K562 (cell line): ENCODE results near the gene SPINT3. TPM values are rescaled to one million over a fixed set of nuclear protein-coding genes. Genes with fewer than 3 reads are reported as not detected.
A peak's percentile ranks its signal among the peaks of the same experiment; 100 is the strongest.

Source experiments
- ATAC-seq: fragments of 200-7000 bp; cut with Tn5 transposase; 3 replicates; pipeline ENCODE4 v1.9.1; 2020; ENCODE audit warnings: moderate library complexity
- BruUV-seq: library from RNA; stranded (reverse); fragments of 400-500 nt; replicated peaks from 2 replicates; lab custom pipeline; 2021; lab: Mats Ljungman, UMichigan
- CTCF ChIA-PET: fragments of 300-600 bp; formaldehyde crosslinking; extraction: SDS; loops from one replicate; lab custom pipeline; 2021; ENCODE audit warnings: low intra/inter-chr PET ratio; lab: Yijun Ruan, JAX
- POLR2A ChIA-PET: fragments of 300-600, 350-650 bp; sonication (Branson Sonifier 250); formaldehyde crosslinking; extraction: SDS; loops from one replicate; lab custom pipeline; 2021; ENCODE audit warnings: antibody characterized with exemption, inconsistent platforms; lab: Yijun Ruan, JAX
- DNase-seq, 4 experiments: peaks; one replicate each; pipeline versions ENCODE4 v3.0.0 to v3.0.0-alpha.2; 2011 to 2018; ENCODE audit warnings: low spot score in 3 of 4, mixed read lengths in 3 of 4; ENCODE audit errors: extremely low read depth in 1 of 4
- FAIRE-seq: peaks from 2 replicates; lab custom pipeline; 2011; peaks lifted over from hg19 to GRCh38; lab: Jason Lieb, UNC
- H2AFZ ChIP-seq: 2 replicates; pipeline ENCODE4 v1.6.0; 2011; ENCODE audit warnings: low read depth, low read length, control low read depth, inconsistent platforms
- H3K27ac ChIP-seq: fragments of 200-600 bp; 3 replicates; pipeline ENCODE4 v1.8.0; 2011; ENCODE audit warnings: low read depth, mild to moderate bottlenecking, control low read depth, inconsistent platforms, low read length, moderate library complexity, mixed read lengths; ENCODE audit errors: extremely low read depth
- H3K27me3 ChIP-seq, 2 experiments: fragments of 300-600 bp in 1 of 2; 2 replicates in 1 of 2; 3 replicates in 1 of 2; pipeline versions ENCODE4 v1.6.0 to v1.8.0; 2011; ENCODE audit warnings: inconsistent platforms in 2 of 2, low read length in 2 of 2, mild to moderate bottlenecking in 1 of 2, mixed read lengths in 1 of 2, moderate library complexity in 1 of 2; ENCODE audit not compliant: control insufficient read depth in 2 of 2, insufficient read depth in 2 of 2
- H3K36me3 ChIP-seq: fragments of 300-600 bp; 3 replicates; pipeline ENCODE4 v1.8.0; 2011; ENCODE audit warnings: mild to moderate bottlenecking, low read length, inconsistent platforms; ENCODE audit not compliant: control insufficient read depth, insufficient read depth
- H3K4me1 ChIP-seq, 2 experiments: fragments of 200-600 bp in 1 of 2; replicated peaks in 1 of 2; 2 replicates in 1 of 2; 3 replicates in 1 of 2; pipeline versions ENCODE4 v1.5.1 to v1.8.0; 2011; ENCODE audit warnings: inconsistent platforms in 2 of 2, low read length in 2 of 2, mild to moderate bottlenecking in 1 of 2, mixed read lengths in 1 of 2, moderate library complexity in 1 of 2; ENCODE audit not compliant: control insufficient read depth in 2 of 2, insufficient read depth in 2 of 2
- H3K4me2 ChIP-seq: 2 replicates; pipeline ENCODE4 v1.6.1; 2011; ENCODE audit warnings: low read length, control low read depth, inconsistent platforms, mixed read lengths; ENCODE audit not compliant: insufficient read depth
- H3K4me3 ChIP-seq: fragments of 200-600 bp; sonication (generic), shearing (Covaris generic); 2 replicates; pipeline ENCODE4 v1.5.1; 2016; ENCODE audit warnings: control low read depth, inconsistent platforms
- H3K79me2 ChIP-seq: fragments of 200-600 bp; 3 replicates; pipeline ENCODE4 v1.8.0; 2011; ENCODE audit warnings: low read length, inconsistent platforms; ENCODE audit not compliant: control insufficient read depth, insufficient read depth
- H3K9ac ChIP-seq, 2 experiments: 2 replicates each; pipeline versions ENCODE4 v1.6.0 to v1.6.1; 2011; ENCODE audit warnings: low read depth in 2 of 2, low read length in 2 of 2, control low read depth in 1 of 2, inconsistent platforms in 1 of 2, mild to moderate bottlenecking in 1 of 2, mixed read lengths in 1 of 2; ENCODE audit not compliant: insufficient read depth in 1 of 2
- H3K9me1 ChIP-seq: one replicate; pipeline ENCODE4 v1.6.0; 2011; ENCODE audit warnings: inconsistent platforms, mild to moderate bottlenecking, low read length, moderate library complexity; ENCODE audit not compliant: control insufficient read depth, insufficient read depth
- H3K9me3 ChIP-seq: replicated peaks from 2 replicates; pipeline ENCODE4 v1.5.1; 2011; ENCODE audit warnings: low read depth, low read length, inconsistent platforms; ENCODE audit not compliant: control insufficient read depth, insufficient read depth
- H4K20me1 ChIP-seq: replicated peaks from 2 replicates; pipeline ENCODE4 v1.6.1; 2011; ENCODE audit warnings: low read length, inconsistent platforms, mixed read lengths; ENCODE audit not compliant: control insufficient read depth, insufficient read depth
- BRF2 ChIP-seq: IDR thresholded peaks from 3 replicates; pipeline ENCODE4 v1.6.1; 2011; ENCODE audit warnings: borderline replicate concordance, mild to moderate bottlenecking; ENCODE audit not compliant: insufficient read length, insufficient read depth
- CTCF ChIP-seq, 3 experiments: IDR thresholded peaks in 2 of 3; conservative IDR thresholded peaks in 1 of 3; 2 replicates each; pipeline ENCODE4 v1.5.1; 2011 to 2012; ENCODE audit warnings: low read length in 3 of 3, mild to moderate bottlenecking in 3 of 3, control low read depth in 2 of 3, improper control_type of control experiment in 1 of 3, inconsistent platforms in 1 of 3, low read depth in 1 of 3, mixed read lengths in 1 of 3, moderate library complexity in 1 of 3; ENCODE audit not compliant: insufficient read depth in 2 of 3
- IRF2 ChIP-seq: sonication (generic); formaldehyde crosslinking; IDR thresholded peaks from 2 replicates; pipeline ENCODE4 v1.8.1; 2022; ENCODE audit warnings: mild to moderate bottlenecking, missing genetic modification reagents
- ZNF644 ChIP-seq: fragments of 200-800 bp; sonication (Bioruptor generic); IDR thresholded peaks from 2 replicates; pipeline ENCODE4 v1.6.1; 2016; ENCODE audit warnings: low read depth, missing genetic modification characterization, missing compliant biosample characterization
- WGBS: fragments of 100-300 bp; shearing (Covaris generic); methylation state at CpG from one replicate; pipeline ENCODE4 v1.1.6; 2016; ENCODE audit warnings: low coverage, mixed read lengths; ENCODE audit not compliant: insufficient coverage; ENCODE audit errors: missing lambda C conversion rate; 5-methylcytosine and 5-hydroxymethylcytosine counted together
- in situ Hi-C: fragments of 300-500 bp; cut with MboI; formaldehyde crosslinking; loops from 4 replicates; pipeline ENCODE4 v1.15.0; 2018; ENCODE audit warnings: inconsistent platforms, mixed read lengths
- intact Hi-C: fragments of 100-400 bp; cut with micrococcal nuclease; formaldehyde crosslinking; loops from 2 replicates; pipeline ENCODE4 v1.14.2; 2022
- polyA plus RNA-seq, 8 experiments: library from polyadenylated mRNA; depleted of rRNA in 4 of 8; stranded (reverse) in 5 of 8; unstranded in 3 of 8; fragments of >200 nt; fragmentation: Nextera tagmentation in 2 of 8; fragmentation: Illumina TruSeq in 1 of 8; extraction: Ambion mirVana in 2 of 8; extraction: Trizol in 1 of 8; gene quantifications; 2 replicates each; pipeline versions ENCODE4 v1.2.1 to v1.2.3, GENCODE V29; 2011 to 2014; ENCODE audit warnings: inconsistent platforms in 1 of 8, missing spikeins in 1 of 8
- total RNA-seq, 7 experiments: library from RNA; depleted of rRNA in 6 of 7; stranded (reverse); fragments of >200 nt in 6 of 7; fragmentation: Illumina TruSeq in 2 of 7; extraction: Trizol in 2 of 7; gene quantifications; 2 replicates each; pipeline versions ENCODE4 v1.2.1 to v1.2.3, GENCODE V29; 2011 to 2021; ENCODE audit warnings: low replicate concordance in 1 of 7

Gene SPINT3
- total and polyA plus RNA-seq, 9 of the 15 experiments (the other 6 are each of a cell fraction or from before 2014, with no cell fraction given), result not detected

- no peaks in the 10 kb centered on the region for H4K20me1 ChIP-seq
- CTCF ChIA-PET, result no interaction called here
- H3K9me3 ChIP-seq, result no peaks in the 10 kb centered on the region
- ATAC-seq, result no peak
- BruUV-seq, result no TSS peak
- TF ChIP-seq IRF2, result no peak
- TF ChIP-seq BRF2, result no peak
- no peak for TF ChIP-seq ZNF644 (tag)
- TF ChIP-seq CTCF (IDR thresholded peaks at IDR 0.05 in 2 of 3, conservative IDR thresholded peaks at IDR 0.05 in 1 of 3; ENCODE audit: insufficient read depth in 2 of 3, low read depth in 1 of 3, low read length in 3 of 3), result peak in 1 of 3 experiments; percentile 8; a peak in 1 of 6 replicates
- no peak overlapping the region for H2AFZ ChIP-seq
- H3K9ac ChIP-seq, result no peak overlapping the region
- H3K27ac ChIP-seq, result no peak overlapping the region
- no peak overlapping the region for H3K4me2 ChIP-seq
- H3K27me3 ChIP-seq, result peaks cover 9 to 21% of the 10 kb centered on the region in 2 experiments; a peak in 4 of 5 replicates
- 0% methylated on average over 3 of the region's 3 CpGs for WGBS
- intact Hi-C loops (no loop called here), in situ Hi-C loops (no loop called here)
- no peak overlapping the region for H3K4me3 ChIP-seq
- no peaks in the 10 kb centered on the region for H3K79me2 ChIP-seq
- FAIRE-seq, result peak; percentile 26
- POLR2A ChIA-PET, result no interaction called here
- H3K36me3 ChIP-seq, result no peaks in the 10 kb centered on the region
- no peak for DNase-seq
- no peaks in the 10 kb centered on the region for H3K4me1 ChIP-seq
- H3K9me1 ChIP-seq, result no peaks in the 10 kb centered on the region
These were observed 17.4 kb downstream of the SPINT3 start for GRCh38 chr20:45497971-45498494.
